Measurements from ENCODE around the gene DEGS2. TPM values are rescaled to one million over a fixed set of nuclear protein-coding genes. Genes with fewer than 3 reads are reported as not detected.

DEGS2 gene
- total RNA-seq, 1 experiment from 2014 or later = 1.8 TPM

DNA sequence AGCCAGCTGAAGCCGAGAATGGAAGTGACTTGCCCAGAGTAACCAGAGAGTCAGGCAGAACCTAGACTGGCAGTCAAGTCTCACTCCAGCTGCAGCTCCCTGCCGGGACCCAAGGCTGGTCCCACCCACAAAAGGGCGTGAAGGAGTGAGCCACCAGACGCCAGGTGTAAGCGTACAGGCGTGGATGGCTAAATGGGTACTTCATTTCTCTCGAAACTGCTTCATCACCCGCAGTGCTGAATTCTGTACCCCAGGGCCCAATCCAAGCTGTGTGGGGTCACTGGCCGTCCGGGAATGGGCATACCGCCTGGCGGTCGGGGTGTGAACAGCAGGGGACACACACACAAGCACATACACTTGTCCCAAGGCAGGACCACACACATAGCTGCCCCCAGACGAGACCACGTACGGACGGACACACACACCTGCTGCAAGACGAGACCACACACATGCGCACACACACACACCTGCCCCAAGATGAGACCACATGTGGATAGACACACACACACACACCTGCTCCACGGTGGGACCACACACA is 34.8 kb downstream of the DEGS2 start:
- BruUV-seq (replicated peaks) = no TSS peak
- ChIA-PET CTCF (interaction anchor here (2.4 kb wide), 1 partner anchor 16 kb away, joined by 6 read pairs; no protein-coding TSS in a partner anchor), POLR2A (no interaction called here), RAD21 (ENCODE audit: low non-redundant PET in 1 of 2, low total read pairs in 2 of 2, uncharacterized antibody in 2 of 2, unreplicated experiment in 2 of 2) (no interaction called here)
- no peaks in the 10 kb centered on the region for H3K36me3 ChIP-seq (ENCODE audit: control insufficient read depth in 1 of 2, insufficient read depth in 2 of 2, low read length in 2 of 2)
- H3K27me3 ChIP-seq (ENCODE audit: insufficient read depth, low read length) = no peaks in the 10 kb centered on the region
- no peaks in the 10 kb centered on the region for H3K9me3 ChIP-seq (ENCODE audit: control insufficient read depth in 1 of 2, insufficient read depth in 1 of 2, low read depth in 1 of 2, low read length in 2 of 2)
- no peak overlapping the region for H2AFZ ChIP-seq (ENCODE audit: low read depth, low read length, poor library complexity, severe bottlenecking)
- no peak for DNase-seq (ENCODE audit: low read depth, low spot score)
- intact Hi-C loops (cut with micrococcal nuclease) = no loop called here
- H3K79me2 ChIP-seq (ENCODE audit: insufficient read depth, low read length) = no peaks in the 10 kb centered on the region
- no peaks in the 10 kb centered on the region for H4K20me1 ChIP-seq (ENCODE audit: insufficient read depth)
- H3K9me2 ChIP-seq (ENCODE audit: insufficient read depth) = no peaks in the 10 kb centered on the region
- ATAC-seq = no peak
- H3K4me1 ChIP-seq (ENCODE audit: control insufficient read depth in 1 of 2, insufficient read depth in 2 of 2, low read length in 2 of 2) = no peaks in the 10 kb centered on the region
- H3K27ac ChIP-seq (ENCODE audit: low read depth, low read length) = no peak overlapping the region
- no peak overlapping the region for H3K4me3 ChIP-seq (replicated peaks in 1 of 2; ENCODE audit: low read depth in 1 of 2, low read length in 2 of 2)
- no peak overlapping the region for H3K9ac ChIP-seq (ENCODE audit: low read length)
- TF ChIP-seq ELF1 (IDR thresholded peaks at IDR 0.05; ENCODE audit: borderline replicate concordance, low read depth) = no peak
- no peak for TF ChIP-seq EGR1 (IDR thresholded peaks at IDR 0.05; ENCODE audit: low read depth)
- no peak for TF ChIP-seq EZH2 (IDR thresholded peaks at IDR 0.05)
- TF ChIP-seq TCF7L2 (IDR thresholded peaks at IDR 0.05; ENCODE audit: borderline replicate concordance, extremely low read depth, insufficient read depth, insufficient read length) = no peak
- TF ChIP-seq SRF (IDR thresholded peaks at IDR 0.05; ENCODE audit: low read depth) = no peak
- TF ChIP-seq, protein P1, sequence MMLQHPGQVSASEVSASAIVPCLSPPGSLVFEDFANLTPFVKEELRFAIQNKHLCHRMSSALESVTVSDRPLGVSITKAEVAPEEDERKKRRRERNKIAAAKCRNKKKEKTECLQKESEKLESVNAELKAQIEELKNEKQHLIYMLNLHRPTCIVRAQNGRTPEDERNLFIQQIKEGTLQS (IDR thresholded peaks at IDR 0.05) = no peak
- no peak for TF ChIP-seq JUND (IDR thresholded peaks at IDR 0.05)
- TF ChIP-seq POLR2AphosphoS5 (IDR thresholded peaks at IDR 0.05; ENCODE audit: low read depth, low read length) = no peak
- no peak for TF ChIP-seq ZNF274 (IDR thresholded peaks at IDR 0.05; ENCODE audit: low read depth, low read length)
- no peak overlapping the region for H3K4me2 ChIP-seq (ENCODE audit: low read length)

GRCh38 chr14:100123618-100124017 is 35.8 kb downstream of the DEGS2 start:
- no peak for TF ChIP-seq YY1 (IDR thresholded peaks at IDR 0.05; ENCODE audit: extremely low read depth, insufficient replicate concordance, low read depth, low read length)
- H3K9me3 ChIP-seq (ENCODE audit: control insufficient read depth in 1 of 2, insufficient read depth in 1 of 2, low read depth in 1 of 2, low read length in 2 of 2) = no peaks in the 10 kb centered on the region
- H4K20me1 ChIP-seq (ENCODE audit: insufficient read depth) = no peaks in the 10 kb centered on the region
- H3K4me3 ChIP-seq (replicated peaks in 1 of 2; ENCODE audit: low read depth in 1 of 2, low read length in 2 of 2) = no peak overlapping the region
- intact Hi-C loops (cut with micrococcal nuclease) = no loop called here
- no TSS peak for BruUV-seq (replicated peaks)
- CTCF ChIA-PET = no interaction called here
- DNase-seq (ENCODE audit: low read depth, low spot score) (no peak), ATAC-seq (no peak)
- no peaks in the 10 kb centered on the region for H3K79me2 ChIP-seq (ENCODE audit: insufficient read depth, low read length)
- no peaks in the 10 kb centered on the region for H3K36me3 ChIP-seq (ENCODE audit: control insufficient read depth in 1 of 2, insufficient read depth in 2 of 2, low read length in 2 of 2)
- no peaks in the 10 kb centered on the region for H3K9me2 ChIP-seq (ENCODE audit: insufficient read depth)
- H2AFZ ChIP-seq (ENCODE audit: low read depth, low read length, poor library complexity, severe bottlenecking) = no peak overlapping the region
- H3K4me2 ChIP-seq (ENCODE audit: low read length) = no peak overlapping the region
- RAD21 ChIA-PET (ENCODE audit: low non-redundant PET in 1 of 2, low total read pairs in 2 of 2, uncharacterized antibody in 2 of 2, unreplicated experiment in 2 of 2) = no interaction called here
- no peaks in the 10 kb centered on the region for H3K4me1 ChIP-seq (ENCODE audit: control insufficient read depth in 1 of 2, insufficient read depth in 2 of 2, low read length in 2 of 2)
- POLR2A ChIA-PET = no interaction called here
- H3K9ac ChIP-seq (ENCODE audit: low read length) = no peak overlapping the region
- H3K27ac ChIP-seq (ENCODE audit: low read depth, low read length) = no peak overlapping the region
- H3K27me3 ChIP-seq (ENCODE audit: insufficient read depth, low read length) = no peaks in the 10 kb centered on the region
